HG03135 (cell line): Measurements from ENCODE around the gene MED12L.

ENCODE experiments used
- ATAC-seq: cut with Tn5 transposase; IDR thresholded peaks from one replicate; pipeline ENCODE4 v1.9.1; 2021; ENCODE audit warnings: mild to moderate bottlenecking, moderate library complexity; ENCODE audit not compliant: unreplicated experiment

Gene MED12L

DNA sequence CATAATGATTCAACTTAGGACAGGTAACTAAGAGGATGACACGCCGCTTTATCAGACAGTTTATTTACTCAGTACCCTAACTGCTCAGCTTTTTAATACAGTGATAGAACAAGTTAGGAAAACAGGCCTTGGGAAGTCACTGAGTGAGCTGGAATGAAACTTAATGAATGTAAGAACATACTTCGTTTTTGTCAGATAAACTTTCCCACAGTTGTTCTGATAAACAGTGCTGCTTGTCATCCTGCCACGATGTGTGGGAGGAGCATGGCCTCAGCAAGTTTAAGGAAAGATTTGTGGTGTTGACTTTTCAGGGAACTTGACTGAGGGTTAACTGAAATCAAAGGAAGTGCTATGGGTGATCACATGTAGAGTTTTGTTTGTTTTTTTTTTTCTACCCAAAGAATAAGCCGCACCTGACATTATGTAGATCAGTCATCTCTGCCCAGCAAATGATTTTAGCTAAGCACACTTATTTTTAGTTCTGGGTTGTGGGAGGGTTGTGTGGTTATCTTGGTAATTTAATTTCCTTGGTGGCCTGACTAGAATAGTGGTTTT, 198.5 kb downstream of the MED12L start:
- no peak for ATAC-seq

GRCh38 chr3:151285940-151286339, 200.5 kb downstream of the MED12L start:
- ATAC-seq = no peak

DNA sequence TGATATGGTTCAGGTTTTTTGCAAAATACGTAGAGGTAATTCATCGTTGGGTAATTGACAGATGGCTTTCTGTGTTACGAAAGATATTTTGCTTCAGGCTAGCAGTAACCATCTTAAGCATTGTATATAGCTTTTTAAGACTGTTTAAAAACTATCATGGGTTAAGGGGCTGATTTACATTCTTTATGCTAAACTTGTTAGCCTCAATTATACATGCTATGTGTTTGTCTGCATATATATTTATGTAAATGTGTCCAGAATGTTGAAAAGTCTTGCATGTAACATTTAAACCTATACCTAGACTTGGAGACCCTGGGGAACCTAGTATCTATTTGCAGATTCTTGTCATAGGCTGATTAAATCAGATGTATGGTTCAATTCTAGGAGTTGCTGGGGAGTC, 204.0 kb downstream of the MED12L start:
- ATAC-seq = no peak

GRCh38 chr3:151290673-151291072, 205.2 kb downstream of the MED12L start:
- no peak for ATAC-seq

GRCh38 chr3:151293127-151293526, 207.7 kb downstream of the MED12L start:
- ATAC-seq = no peak

GRCh38 chr3:151296226-151296625, 210.8 kb downstream of the MED12L start:
- ATAC-seq = no peak

DNA sequence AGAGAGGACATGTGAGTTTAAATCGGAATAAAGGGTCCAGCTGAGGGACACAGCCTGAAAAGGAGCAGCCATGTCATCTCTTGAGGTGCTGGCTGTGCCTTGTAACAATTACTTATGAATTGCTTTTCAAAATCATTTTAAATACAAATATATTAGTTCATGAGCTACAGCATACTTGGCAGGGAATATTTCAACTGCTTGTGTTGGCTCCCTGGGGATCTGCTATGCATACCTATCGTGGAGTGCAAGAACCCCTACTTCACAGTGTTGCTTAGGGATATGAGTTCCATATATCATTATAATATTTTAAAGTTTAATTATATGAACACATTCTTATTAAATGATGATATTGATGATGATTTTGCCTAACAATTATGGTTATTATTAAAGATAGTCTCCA, 212.0 kb downstream of the MED12L start:
- ATAC-seq = no peak

- no peak for ATAC-seq
These were observed 213.5 kb downstream of the MED12L start for GRCh38 chr3:151299006-151299405.

DNA sequence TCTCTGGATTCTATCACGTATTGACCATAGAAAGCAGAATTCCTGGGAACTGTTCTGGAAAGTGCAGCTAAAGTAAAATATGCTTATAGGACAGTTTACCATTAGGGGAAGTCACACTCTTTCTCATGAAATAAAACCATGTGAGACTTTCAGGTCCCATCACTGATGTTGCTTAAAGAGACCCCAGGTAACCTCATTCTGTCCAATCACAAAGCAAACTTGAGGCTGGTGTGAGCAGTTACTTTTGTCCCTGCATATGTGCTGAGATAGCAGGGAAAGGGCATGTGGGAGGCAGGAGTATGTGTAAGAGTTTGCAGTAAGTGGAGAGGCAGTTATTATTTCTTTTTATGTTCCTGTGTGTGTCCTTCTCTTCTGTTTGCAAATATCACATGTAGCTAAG, 215.1 kb downstream of the MED12L start:
- no peak for ATAC-seq

DNA sequence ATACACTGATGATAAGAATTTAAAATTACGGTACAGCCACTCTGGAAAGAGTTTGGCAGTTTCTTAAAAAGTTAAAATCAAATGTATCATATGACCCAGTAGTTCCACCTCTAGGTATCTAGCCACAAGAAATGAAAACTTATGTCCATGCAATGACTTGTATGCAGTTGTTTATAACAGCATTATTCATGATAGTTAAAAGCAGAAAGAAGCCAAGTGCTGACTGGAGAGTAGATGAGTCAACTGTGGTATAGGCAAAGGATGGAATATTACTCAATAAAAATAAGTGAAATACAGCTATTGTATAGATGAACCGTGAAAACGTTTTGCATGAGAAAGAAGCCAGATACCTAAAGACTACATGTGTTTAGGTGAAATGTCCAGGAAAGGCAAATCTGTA, 216.3 kb downstream of the MED12L start:
- no peak for ATAC-seq

- no peak for ATAC-seq
These were observed 218.3 kb downstream of the MED12L start for GRCh38 chr3:151303751-151304150.

DNA sequence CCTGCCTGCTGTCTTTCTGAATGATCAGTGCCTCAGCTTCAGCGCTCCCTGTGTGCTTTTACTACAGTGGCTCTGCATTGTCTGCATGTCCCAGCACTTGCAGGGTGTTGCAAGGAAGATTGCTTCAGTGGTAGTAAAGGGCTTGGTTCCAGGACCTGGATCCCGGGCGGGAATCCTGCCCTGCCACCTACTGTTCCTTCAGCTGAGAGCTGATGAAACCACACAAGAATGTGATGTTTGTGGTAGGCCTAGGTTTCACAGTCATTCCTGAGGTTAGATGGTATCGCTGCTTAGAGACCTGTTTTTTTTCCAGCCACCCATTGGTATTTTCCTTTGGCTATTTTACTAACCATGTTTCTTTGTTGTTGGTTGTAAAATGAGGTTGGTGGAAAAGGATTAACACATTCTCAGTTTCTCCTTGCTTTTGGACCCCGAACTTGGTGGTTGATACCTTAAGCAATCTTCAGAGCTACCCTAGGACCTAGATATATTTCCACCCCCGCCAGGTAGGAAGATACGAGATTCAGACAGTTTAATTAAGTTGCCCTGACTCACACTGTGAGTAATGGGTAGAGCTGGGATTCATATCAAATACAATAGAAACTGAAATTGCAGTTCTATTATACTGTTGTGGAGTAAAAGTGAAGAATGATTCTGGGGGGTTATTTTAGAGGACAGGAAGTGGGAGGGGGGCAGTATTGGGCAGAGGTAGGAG, 219.8 kb downstream of the MED12L start:
- ATAC-seq = no peak

DNA sequence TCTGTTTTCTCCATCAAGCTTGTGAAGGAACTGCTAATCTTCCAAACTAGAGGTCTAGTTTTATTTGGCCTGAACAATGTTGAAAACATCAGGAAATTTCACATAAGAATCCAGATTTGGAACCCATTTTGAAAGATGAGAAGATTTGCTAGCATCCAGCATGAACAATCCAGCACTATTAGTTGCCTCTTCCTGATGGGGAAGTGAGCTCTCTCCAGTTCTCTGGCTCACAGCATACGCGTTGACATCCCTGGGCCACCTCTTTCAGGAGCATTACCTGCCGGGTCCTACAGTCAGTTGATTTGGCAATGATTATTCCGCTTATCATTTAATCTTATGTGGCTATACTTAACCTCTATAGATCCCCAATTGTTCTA, 220.3 kb downstream of the MED12L start:
- ATAC-seq = no peak

DNA sequence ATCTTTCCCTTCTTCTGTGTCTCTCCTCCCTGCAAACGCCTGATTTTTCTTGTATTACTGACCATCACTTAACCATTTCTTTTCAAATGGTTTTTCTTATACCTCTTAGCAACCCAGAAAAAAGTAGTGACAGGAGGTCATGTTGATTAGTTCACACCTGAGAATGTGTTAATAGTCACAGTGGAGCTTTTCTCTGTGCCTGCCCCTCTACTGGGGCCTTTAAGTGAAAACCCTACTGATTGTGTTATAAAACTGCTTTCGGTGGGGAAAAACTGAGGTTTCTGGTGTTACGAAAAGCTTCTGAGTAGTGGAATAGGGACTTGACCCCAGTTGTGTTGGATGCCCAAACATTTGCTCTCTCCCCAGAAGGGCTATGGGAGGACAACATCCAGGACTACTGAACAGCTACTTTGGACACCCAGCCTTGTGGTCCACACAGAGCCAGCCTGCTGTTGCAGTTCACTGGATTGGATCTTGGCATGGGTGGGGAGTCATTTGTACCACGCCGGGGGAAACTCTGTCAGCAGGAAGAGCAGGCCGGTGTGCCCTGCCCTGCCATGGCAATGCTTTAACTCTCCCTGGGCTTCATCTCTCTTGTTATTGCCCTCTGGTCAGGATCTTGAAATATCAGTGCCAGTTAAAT, 220.8 kb downstream of the MED12L start:
- ATAC-seq = no peak

- no peak for ATAC-seq
These were observed 221.7 kb downstream of the MED12L start for GRCh38 chr3:151307131-151307530.

GRCh38 chr3:151307583-151308488, 222.4 kb downstream of the MED12L start:
- ATAC-seq = no peak

- no peak for ATAC-seq
These were observed 224.1 kb downstream of the MED12L start for GRCh38 chr3:151309566-151309965.

DNA sequence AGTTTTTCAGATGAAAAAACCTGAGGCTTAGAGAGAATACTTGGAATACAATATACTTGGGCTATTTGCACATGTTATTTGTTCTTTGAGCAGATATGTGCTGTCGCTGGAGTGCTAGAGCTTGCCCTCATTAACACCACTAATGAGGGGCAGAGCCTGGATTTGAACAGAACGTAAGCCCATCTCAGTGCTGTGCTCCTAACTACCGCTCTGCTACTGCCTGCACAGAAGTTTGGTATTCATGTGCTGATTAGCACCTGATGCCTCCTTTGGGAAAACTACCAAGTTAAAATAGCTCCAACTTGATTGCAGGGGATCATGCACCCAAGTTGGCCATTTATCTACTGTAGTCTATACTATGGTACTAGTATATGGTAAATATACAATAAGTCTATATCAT, 227.5 kb downstream of the MED12L start:
- ATAC-seq = no peak

- ATAC-seq = no peak
These were observed 228.7 kb downstream of the MED12L start for GRCh38 chr3:151314137-151314536.

GRCh38 chr3:151314593-151314992, 229.1 kb downstream of the MED12L start:
- no peak for ATAC-seq

GRCh38 chr3:151315136-151315535, 229.7 kb downstream of the MED12L start:
- no peak for ATAC-seq
